Parathyroid adenoma (tissue), 2 donors: Measurements from ENCODE around the gene LARP4B.

Source experiments
- H2AFZ ChIP-seq: fragments of 300-600 bp; sonication (generic); one replicate; pipeline ENCODE4 v1.7.0; 2017; ENCODE audit warnings: antibody characterized with exemption, mild to moderate bottlenecking
- H3K27ac ChIP-seq: fragments of 300-600 bp; sonication (generic); one replicate; pipeline ENCODE4 v1.7.0; 2017
- H3K27me3 ChIP-seq: fragments of 300-600 bp; sonication (generic); one replicate; pipeline ENCODE4 v1.7.0; 2017; ENCODE audit warnings: low read length; ENCODE audit not compliant: control insufficient read depth, insufficient read depth
- H3K36me3 ChIP-seq: fragments of 300-600 bp; sonication (generic); one replicate; pipeline ENCODE4 v1.7.0; 2017; ENCODE audit warnings: low read length; ENCODE audit not compliant: control insufficient read depth, insufficient read depth
- H3K4me1 ChIP-seq: fragments of 300-600 bp; sonication (generic); one replicate; pipeline ENCODE4 v1.7.0; 2017; ENCODE audit warnings: control low read depth
- H3K4me2 ChIP-seq: fragments of 300-600 bp; sonication (generic); one replicate; pipeline ENCODE4 v1.7.0; 2017; ENCODE audit warnings: low read length
- H3K4me3 ChIP-seq: fragments of 300-600 bp; sonication (generic); one replicate; pipeline ENCODE4 v1.7.0; 2017; ENCODE audit warnings: low read depth, low read length
- H3K79me2 ChIP-seq: fragments of 300-600 bp; sonication (generic); one replicate; pipeline ENCODE4 v1.7.0; 2017; ENCODE audit warnings: control low read depth
- H3K9ac ChIP-seq: fragments of 300-600 bp; sonication (generic); one replicate; pipeline ENCODE4 v1.7.0; 2017; ENCODE audit warnings: mild to moderate bottlenecking
- H3K9me3 ChIP-seq: fragments of 300-600 bp; sonication (generic); one replicate; pipeline ENCODE4 v1.7.0; 2017; ENCODE audit warnings: low read length; ENCODE audit not compliant: control insufficient read depth
- CTCF ChIP-seq: fragments of 300-600 bp; sonication (generic); IDR thresholded peaks from one replicate; pipeline ENCODE4 v1.7.0; 2017; ENCODE audit warnings: antibody characterized with exemption, mild to moderate bottlenecking
- donor health status: primary hyperparathyroidism.

LARP4B gene

GRCh38 chr10:819326-819725, 112.2 kb downstream of the LARP4B start:
- Histone ChIP-seq H3K9me3 (no peaks in the 10 kb centered on the region), H2AFZ (no peak overlapping the region), H3K27ac (no peak overlapping the region), H3K4me3 (no peak overlapping the region), H3K79me2 (peaks cover 17% of the 10 kb centered on the region), H3K4me2 (no peak overlapping the region), H3K9ac (no peak overlapping the region), H3K4me1 (no peaks in the 10 kb centered on the region), H3K27me3 (no peaks in the 10 kb centered on the region), H3K36me3 (no peaks in the 10 kb centered on the region)
- TF ChIP-seq CTCF: no peak

DNA sequence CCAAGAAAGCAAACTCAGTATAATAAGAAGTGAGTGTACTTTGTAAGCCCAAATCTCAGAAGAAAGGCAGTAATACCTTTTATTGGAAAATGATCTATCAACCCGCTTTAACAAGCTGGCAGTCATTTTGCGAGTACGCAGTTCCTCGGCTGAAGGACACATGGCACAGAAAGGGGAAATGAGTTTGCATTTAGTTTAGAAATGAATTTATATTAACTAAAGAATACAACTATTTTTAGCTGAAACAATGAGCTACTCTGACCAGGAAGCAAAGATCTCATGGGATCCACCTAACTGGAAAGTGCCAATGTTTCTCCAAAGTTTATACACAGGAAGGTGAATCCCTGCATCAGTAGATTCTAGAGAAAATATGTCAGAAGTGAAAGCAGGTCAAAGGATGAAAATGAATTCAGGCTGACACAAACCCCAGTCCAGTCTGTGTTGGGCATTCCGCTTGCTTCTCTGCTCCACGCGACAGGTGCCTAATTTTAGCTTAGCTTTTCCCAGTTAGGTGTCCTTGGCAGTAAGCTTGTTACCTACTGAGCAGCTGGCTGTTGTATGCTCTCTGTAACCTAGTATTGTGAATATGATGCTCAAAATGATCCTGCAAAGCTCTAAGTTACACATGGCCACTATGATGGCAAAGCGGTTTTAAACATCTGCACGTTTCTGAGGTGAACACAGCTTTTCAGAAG, 112.8 kb downstream of the LARP4B start:
- Histone ChIP-seq H3K36me3 (no peaks in the 10 kb centered on the region), H3K9me3 (no peaks in the 10 kb centered on the region), H2AFZ (no peak overlapping the region), H3K27ac (no peak overlapping the region), H3K9ac (no peak overlapping the region), H3K4me2 (no peak overlapping the region), H3K4me1 (no peaks in the 10 kb centered on the region), H3K4me3 (no peak overlapping the region), H3K79me2 (peaks cover 14% of the 10 kb centered on the region), H3K27me3 (no peaks in the 10 kb centered on the region)
- TF ChIP-seq CTCF: no peak

DNA sequence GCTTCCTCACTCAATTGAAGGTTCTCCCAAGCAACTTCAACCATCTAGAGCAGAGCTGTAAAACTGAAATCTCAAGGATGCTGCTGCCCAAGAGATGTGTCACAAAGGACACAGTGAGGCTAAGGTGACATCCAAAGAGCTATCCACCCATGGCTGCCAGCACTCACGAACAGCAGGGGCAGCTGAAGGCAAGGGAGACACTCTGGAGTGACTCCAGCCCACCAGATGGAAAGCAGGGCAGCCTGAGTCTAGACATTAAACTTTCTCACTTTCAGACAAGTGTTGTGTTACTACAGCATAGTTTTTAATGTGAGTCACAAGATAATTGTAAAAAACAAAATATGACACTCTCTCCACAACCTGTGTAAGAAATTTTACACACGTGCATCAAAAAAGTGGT, 113.5 kb downstream of the LARP4B start:
- Histone ChIP-seq H3K4me1 (no peaks in the 10 kb centered on the region), H3K9me3 (no peaks in the 10 kb centered on the region), H2AFZ (no peak overlapping the region), H3K4me2 (no peak overlapping the region), H3K4me3 (no peak overlapping the region), H3K36me3 (no peaks in the 10 kb centered on the region), H3K27ac (no peak overlapping the region), H3K79me2 (peaks cover 12% of the 10 kb centered on the region), H3K27me3 (no peaks in the 10 kb centered on the region), H3K9ac (no peak overlapping the region)
- TF ChIP-seq CTCF: no peak

DNA sequence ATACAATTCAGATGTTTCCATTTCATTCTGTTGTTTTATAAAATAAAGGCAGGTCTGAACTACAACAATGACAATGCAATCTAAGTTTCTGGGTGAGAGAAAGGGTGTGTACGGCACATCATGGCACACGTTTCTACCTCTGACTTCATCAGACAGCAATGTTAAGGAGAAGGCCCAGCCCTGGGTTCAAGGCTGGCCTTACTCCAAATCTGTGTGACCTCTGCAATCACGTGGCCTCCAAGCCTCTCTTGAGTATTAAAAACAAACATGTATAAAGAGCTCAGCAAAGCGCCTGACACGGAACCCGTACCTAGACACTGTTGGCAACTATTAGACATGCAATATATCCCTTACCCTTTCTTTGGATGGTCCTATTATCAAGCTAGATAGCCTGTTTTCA, 114.1 kb downstream of the LARP4B start:
- H2AFZ ChIP-seq: no peak overlapping the region
- no peak for TF ChIP-seq CTCF
- H3K79me2 ChIP-seq: peaks cover 7% of the 10 kb centered on the region
- H3K4me2 ChIP-seq: no peak overlapping the region
- no peaks in the 10 kb centered on the region for H3K9me3 ChIP-seq
- H3K36me3 ChIP-seq: no peaks in the 10 kb centered on the region
- no peak overlapping the region for H3K27ac ChIP-seq
- no peak overlapping the region for H3K4me3 ChIP-seq
- H3K4me1 ChIP-seq: no peaks in the 10 kb centered on the region
- no peaks in the 10 kb centered on the region for H3K27me3 ChIP-seq
- no peak overlapping the region for H3K9ac ChIP-seq

DNA sequence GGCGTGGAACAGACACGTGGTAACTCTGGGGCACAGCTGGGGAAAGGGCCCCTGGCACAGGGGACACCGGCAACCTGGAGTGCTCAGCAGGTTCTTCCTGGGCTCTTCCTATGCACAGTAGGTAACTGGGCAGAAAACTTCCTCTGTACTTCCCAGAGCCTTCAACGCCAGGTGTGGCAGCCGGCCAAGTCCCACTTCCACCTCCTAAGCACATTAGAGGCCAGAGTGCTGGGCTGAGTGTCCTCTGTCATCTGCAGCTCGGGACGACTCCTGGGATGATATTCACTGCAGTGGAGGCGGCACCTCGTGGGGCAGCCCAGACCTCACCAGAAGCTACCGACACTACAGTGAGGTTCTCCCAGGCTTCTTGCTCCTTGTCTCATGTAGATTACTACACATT, 114.5 kb downstream of the LARP4B start:
- Histone ChIP-seq H3K4me2 (no peak overlapping the region), H3K9ac (no peak overlapping the region), H3K27me3 (no peaks in the 10 kb centered on the region), H3K79me2 (peaks cover 7% of the 10 kb centered on the region), H3K4me3 (no peak overlapping the region), H3K36me3 (no peaks in the 10 kb centered on the region), H3K9me3 (no peaks in the 10 kb centered on the region), H3K27ac (no peak overlapping the region), H3K4me1 (no peaks in the 10 kb centered on the region), H2AFZ (no peak overlapping the region)
- no peak for TF ChIP-seq CTCF
